Body of pancreas (tissue), 4 donors: ENCODE data around the gene MCAT. TPM values are rescaled to one million over a fixed set of nuclear protein-coding genes. Genes with fewer than 3 reads are reported as not detected.

ENCODE experiments used
- ATAC-seq: fragments of 150-250 bp; one replicate; pipeline ENCODE4 v1.9.1; 2016
- DNase-seq, 4 donors: peaks; one replicate each; pipeline ENCODE4 v3.0.0-alpha.2; 2019
- H3K27ac ChIP-seq, 4 donors: fragments of 200-600 bp; sonication (generic); 1 replicate in 3 of 4; 2 replicates in 1 of 4; pipeline versions ENCODE4 v1.5.1 to v1.6.1; 2016 to 2019; ENCODE audit warnings: mild to moderate bottlenecking in 1 of 4, mixed read lengths in 1 of 4, moderate library complexity in 1 of 4
- H3K27me3 ChIP-seq, 2 donors: fragments of 200-600 bp; sonication (generic); one replicate each; pipeline ENCODE4 v1.6.0; 2016; ENCODE audit warnings: mild to moderate bottlenecking in 1 of 2
- H3K36me3 ChIP-seq, 2 donors: fragments of 200-600 bp; sonication (generic); replicated peaks in 1 of 2; 2 replicates each; pipeline ENCODE4 v1.5.1; 2016; ENCODE audit warnings: low read depth in 2 of 2; ENCODE audit not compliant: insufficient read depth in 1 of 2
- H3K4me1 ChIP-seq: fragments of 200-600 bp; sonication (generic); one replicate; pipeline ENCODE4 v1.6.0; 2016
- H3K4me3 ChIP-seq, 2 donors: fragments of 200-600 bp; sonication (generic); 1 replicate in 1 of 2; 2 replicates in 1 of 2; pipeline ENCODE4 v1.5.1; 2016 to 2019
- H3K9me3 ChIP-seq, 3 donors: fragments of 200-600 bp; sonication (generic); 1 replicate in 2 of 3; 2 replicates in 1 of 3; pipeline ENCODE4 v1.5.1; 2016
- CTCF ChIP-seq, 7 experiments: fragments of 450-650 bp in 4 of 7; fragments of 200-600 bp in 3 of 7; sonication (generic) in 3 of 7; IDR thresholded peaks; one replicate each; pipeline ENCODE4 v1.5.1; 2016 to 2019; ENCODE audit warnings: antibody characterized with exemption in 7 of 7
- POLR2A ChIP-seq, 3 donors: fragments of 450-650 bp; IDR thresholded peaks; one replicate each; pipeline ENCODE4 v1.6.1; 2016; ENCODE audit warnings: antibody characterized with exemption in 3 of 3, mild to moderate bottlenecking in 2 of 3
- WGBS, 2 donors: methylation state at CpG; one replicate each; pipeline ENCODE4 v1.1.5; 2017; 5-methylcytosine and 5-hydroxymethylcytosine counted together
- intact Hi-C: fragments of 100-400 bp; cut with DNase I; formaldehyde crosslinking; loops from one replicate; pipeline ENCODE4 v1.15.1; 2023
- total RNA-seq, 2 donors: library from RNA; depleted of rRNA; stranded (reverse); fragments of >200 nt; gene quantifications; one replicate each; pipeline ENCODE4 v1.1.0, GENCODE V29; 2016

MCAT gene
- total RNA-seq, 2 donors from 2014 or later: 28.8 to 50.8 TPM

- peak within 1 kb of the TSS; percentile 79 to 95 (median 84) for H3K27ac ChIP-seq
- peaks cover 13% of the 10 kb centered on the region for H3K4me1 ChIP-seq
- no peaks in the 10 kb centered on the region for H3K27me3 ChIP-seq
- intact Hi-C loops: no loop called here
- ATAC-seq (peak; percentile 52), DNase-seq (peak; percentile 58 to 67 (median 62))
- TF ChIP-seq POLR2A (IDR thresholded peaks at IDR 0.05): peak; percentile 9 to 21 (median 20)
- TF ChIP-seq CTCF (IDR thresholded peaks at IDR 0.05): no peak
- no peaks in the 10 kb centered on the region for H3K9me3 ChIP-seq
- WGBS, 2 donors: 0 to 2% methylated on average over 16 to 80 of the region's 87 CpGs
- H3K36me3 ChIP-seq: no peaks in the 10 kb centered on the region
- H3K4me3 ChIP-seq: peak within 1 kb of the TSS in 1 of 2 donors; percentile 40
These were observed 43.3 kb upstream of the MCAT start, which contains the start of gene TTLL12 for GRCh38 chr22:43186272-43187170. TSS of gene TTLL12 (minus strand) at chr22:43187134. CDS start at chr22:43187069, 65 bp downstream.

GRCh38 chr22:43185860-43186261 lies 42.7 kb upstream of the MCAT start:
- peak overlapping the region in 3 of 4 donors; percentile 79 to 87 (median 81) for H3K27ac ChIP-seq
- ATAC-seq: peak; percentile 28
- H3K4me1 ChIP-seq: peaks cover 13% of the 10 kb centered on the region
- TF ChIP-seq CTCF (IDR thresholded peaks at IDR 0.05) (no peak), POLR2A (IDR thresholded peaks at IDR 0.05) (peak in 1 of 3 donors; percentile 10)
- peak overlapping the region in 1 of 2 donors; percentile 40 for H3K4me3 ChIP-seq
- WGBS, 2 donors: 7 to 19% methylated on average over 7 to 12 of the region's 12 CpGs
- H3K36me3 ChIP-seq: no peaks in the 10 kb centered on the region
- no peaks in the 10 kb centered on the region for H3K27me3 ChIP-seq
- peak; percentile 78 to 87 (median 82) for DNase-seq
- H3K9me3 ChIP-seq: no peaks in the 10 kb centered on the region
- intact Hi-C loops: no loop called here

GRCh38 chr22:43183496-43184277 lies 40.5 kb upstream of the MCAT start:
- no peaks in the 10 kb centered on the region for H3K9me3 ChIP-seq
- H3K4me1 ChIP-seq: peaks cover 13% of the 10 kb centered on the region
- DNase-seq (no peak), ATAC-seq (no peak)
- 59 to 80% methylated on average over 7 to 12 of the region's 12 CpGs for WGBS, 2 donors
- H3K27me3 ChIP-seq: no peaks in the 10 kb centered on the region
- intact Hi-C loops: no loop called here
- H3K4me3 ChIP-seq: no peak overlapping the region
- H3K27ac ChIP-seq: no peak overlapping the region
- no peak for TF ChIP-seq POLR2A (IDR thresholded peaks at IDR 0.05)
- no peak for TF ChIP-seq CTCF (IDR thresholded peaks at IDR 0.05)
- H3K36me3 ChIP-seq: peaks cover 0 to 9% of the 10 kb centered on the region in 2 donors

- Histone ChIP-seq H3K4me1 (peaks cover 13% of the 10 kb centered on the region), H3K27ac (no peak overlapping the region), H3K27me3 (no peaks in the 10 kb centered on the region), H3K9me3 (no peaks in the 10 kb centered on the region), H3K36me3 (peaks cover 0 to 11% of the 10 kb centered on the region in 2 donors), H3K4me3 (no peak overlapping the region)
- TF ChIP-seq CTCF (IDR thresholded peaks at IDR 0.05) (no peak), POLR2A (IDR thresholded peaks at IDR 0.05) (no peak)
- intact Hi-C loops: no loop called here
- DNase-seq (no peak), ATAC-seq (no peak)
- WGBS, 2 donors: 90 to 92% methylated on average over 7 to 17 of the region's 17 CpGs
These were observed 39.5 kb upstream of the MCAT start for GRCh38 chr22:43182726-43183125.
